ENCODE measurements around the gene C6orf132. TPM values are rescaled to one million over a fixed set of nuclear protein-coding genes. Genes with fewer than 3 reads are reported as not detected.

Gene C6orf132, protein sequence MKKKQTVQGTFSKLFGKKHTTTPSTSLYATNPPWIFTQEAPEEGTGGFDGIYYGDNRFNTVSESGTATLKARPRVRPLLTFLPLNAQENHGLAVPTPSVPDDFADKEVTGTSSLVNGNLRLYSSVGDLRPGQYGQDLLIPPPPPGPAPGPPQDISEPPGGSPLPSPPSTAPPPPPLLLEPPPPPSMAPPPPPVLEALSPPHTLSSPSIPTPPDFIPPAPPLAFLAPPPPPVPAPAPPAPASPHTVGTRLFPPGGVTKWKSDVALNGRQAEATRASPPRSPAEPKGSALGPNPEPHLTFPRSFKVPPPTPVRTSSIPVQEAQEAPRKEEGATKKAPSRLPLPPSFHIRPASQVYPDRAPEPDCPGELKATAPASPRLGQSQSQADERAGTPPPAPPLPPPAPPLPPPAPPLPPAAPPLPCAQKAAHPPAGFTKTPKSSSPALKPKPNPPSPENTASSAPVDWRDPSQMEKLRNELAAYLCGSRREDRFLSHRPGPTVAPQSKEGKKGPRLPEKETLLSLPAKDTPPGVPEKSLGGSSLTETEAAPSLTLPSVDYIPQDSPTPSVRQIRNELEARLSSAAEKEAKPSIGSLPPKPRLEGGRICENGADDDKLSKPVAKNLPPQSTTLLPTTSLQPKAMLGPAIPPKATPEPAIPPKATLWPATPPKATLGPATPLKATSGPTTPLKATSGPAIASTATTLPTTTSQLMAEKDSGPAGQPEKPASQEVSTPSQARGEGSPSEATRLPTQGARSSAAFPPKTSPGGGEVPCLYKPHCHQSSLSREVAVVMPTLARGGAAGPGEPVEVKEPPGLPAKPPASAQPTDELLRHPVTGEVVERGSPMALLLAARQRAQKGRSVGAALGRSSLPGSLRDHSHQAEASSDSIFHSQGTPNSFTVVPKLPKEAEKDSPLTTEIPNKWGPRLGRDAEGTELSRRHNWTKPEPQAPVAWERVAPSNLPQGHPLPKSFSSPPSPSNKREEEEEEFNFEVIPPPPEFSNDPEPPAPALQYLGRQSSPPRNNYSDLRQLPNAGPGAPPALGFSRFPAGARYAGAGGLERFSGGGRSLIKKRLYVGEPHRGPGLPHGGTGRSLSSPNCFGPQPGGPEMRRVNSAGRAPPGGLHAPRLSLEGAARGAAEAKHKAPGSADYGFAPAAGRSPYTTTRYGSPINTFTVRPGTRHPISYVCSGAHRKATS
- 0.72 and 1.1 TPM in 2 replicates for total RNA-seq (2012; rRNA removed)
- 1.7 and 1.8 TPM in 2 replicates for polyA plus RNA-seq (2012; rRNA removed)
- 1.6 and 1.7 TPM in 2 replicates for polyA plus RNA-seq (2012; cell fraction: cytosol; rRNA removed)
- 3.0 and 3.3 TPM in 2 replicates for polyA plus RNA-seq (2012; cell fraction: nucleus; rRNA removed; ENCODE audit: low replicate concordance)
- percentile 48 among the genes with signal in this experiment for Bru-seq, nascent RNA
- percentile 46 among the genes with signal in this experiment for BruChase-seq, experiment 1, labeled RNA remaining after a 6-hour chase
- percentile 35 among the genes with signal in this experiment for BruChase-seq, experiment 2, labeled RNA remaining after a 2-hour chase
- long read RNA-seq, partial matches to known transcripts: 1 of 2 reads
- long read RNA-seq, other reads (novel, unspliced or antisense): 1 of 2 reads

DNA sequence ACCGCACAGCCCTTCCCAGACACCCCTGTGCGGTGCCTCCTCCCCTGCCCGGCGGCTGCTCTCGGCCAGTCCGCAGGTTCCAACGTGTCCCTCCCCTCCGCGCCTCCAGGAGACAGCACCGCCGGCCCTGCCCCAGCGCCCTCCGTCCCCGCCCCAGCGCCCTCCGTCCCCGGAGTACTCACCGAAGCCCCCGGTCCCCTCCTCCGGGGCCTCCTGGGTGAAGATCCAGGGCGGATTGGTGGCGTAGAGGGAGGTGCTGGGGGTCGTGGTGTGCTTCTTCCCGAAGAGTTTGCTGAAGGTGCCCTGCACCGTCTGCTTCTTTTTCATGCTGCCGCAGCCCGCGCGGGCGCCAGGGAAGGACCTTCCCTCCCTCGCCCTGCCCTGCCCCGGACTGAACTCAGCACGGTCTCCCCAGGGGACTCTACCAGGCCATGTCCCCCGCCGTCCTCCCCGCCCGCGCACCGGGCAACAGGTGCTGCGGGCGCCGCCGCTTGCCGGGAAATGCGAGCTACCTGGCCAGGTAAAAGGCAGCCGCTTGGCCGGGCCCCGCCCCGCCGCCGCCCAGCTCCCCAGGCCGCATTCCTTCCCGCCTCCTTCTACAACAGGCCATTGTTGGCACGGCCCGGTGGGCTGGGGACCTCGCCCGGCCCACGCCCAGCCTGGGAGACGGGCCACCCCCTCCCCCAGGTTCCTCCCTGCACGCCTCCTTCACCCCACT is at the start of gene C6orf132:
Gene C6orf132, minus strand, starts transcription at position 503 of the 718 bp plus-strand sequence. Its CDS starts 176 bp downstream, at position 327.
- Histone ChIP-seq H3K27me3 (ENCODE audit: control insufficient read depth, insufficient read depth, low read length) (no peaks in the 10 kb centered on the region), H2BK20ac (ENCODE audit: low read depth, low read length) (peak within 1 kb of the TSS; percentile 80), H3K9me3 (ENCODE audit: control insufficient read depth, insufficient read depth, low read length) (no peaks in the 10 kb centered on the region), H3K9me1 (ENCODE audit: insufficient read depth, low read length) (peaks cover 26% of the 10 kb centered on the region), H2AK9ac (replicated peaks; ENCODE audit: low read depth, low read length, poor library complexity) (peak within 1 kb of the TSS; percentile 99), H2BK5ac (ENCODE audit: low read depth, low read length, poor library complexity, severe bottlenecking) (peak within 1 kb of the TSS; percentile 90), H2AFZ (replicated peaks; ENCODE audit: low read length, poor library complexity) (peak within 1 kb of the TSS; percentile 94), H2BK15ac (ENCODE audit: low read depth, low read length) (peak within 1 kb of the TSS; percentile 99; the same call in 2 of the 3 replicates), H3K14ac (replicated peaks; ENCODE audit: low read depth, low read length) (peak within 1 kb of the TSS; percentile 98), H3K4me1 (ENCODE audit: control insufficient read depth, insufficient read depth, low read length) (peaks cover 17% of the 10 kb centered on the region), H3K4me2 (ENCODE audit: low read depth, low read length) (peak within 1 kb of the TSS; percentile 83), H3K56ac (ENCODE audit: extremely low read depth, insufficient read depth, low read length) (peak within 1 kb of the TSS; percentile 91), H3K27ac (ENCODE audit: insufficient read depth, low read length) (peak within 1 kb of the TSS; percentile 95), H4K5ac (ENCODE audit: low read depth, low read length) (peak within 1 kb of the TSS; percentile 91), H3K4me3 (ENCODE audit: insufficient read depth, low read depth, low read length) (peak within 1 kb of the TSS; percentile 49), H4K91ac (ENCODE audit: insufficient read depth, low read depth, low read length) (peak within 1 kb of the TSS; percentile 98), H3K9ac (ENCODE audit: low read depth, low read length) (peak within 1 kb of the TSS; percentile 86), H3K36me3 (ENCODE audit: control insufficient read depth, insufficient read depth, low read length) (no peaks in the 10 kb centered on the region), H2BK120ac (ENCODE audit: low read depth, low read length) (peak within 1 kb of the TSS; percentile 93), H4K8ac (ENCODE audit: low read depth in 2 of 2, low read length in 2 of 2) (peak within 1 kb of the TSS; percentile 95 to 98), H3K23ac (ENCODE audit: low read depth, low read length) (peak within 1 kb of the TSS; percentile 98), H3K4ac (ENCODE audit: low read depth, low read length) (peak within 1 kb of the TSS; percentile 98), H2AK5ac (ENCODE audit: low read depth, low read length) (peak within 1 kb of the TSS; percentile 99), H3K18ac (ENCODE audit: low read depth, low read length) (peak within 1 kb of the TSS; percentile 96), H3K79me1 (ENCODE audit: low read depth in 1 of 2, low read length in 2 of 2) (peaks cover 0 to 50% of the 10 kb centered on the region in 2 experiments; a peak in 2 of 4 replicates), H4K20me1 (ENCODE audit: insufficient read depth, low read length) (no peaks in the 10 kb centered on the region)
- intact Hi-C loops (cut with micrococcal nuclease) (no loop called here), in situ Hi-C loops (cut with MboI; ENCODE audit: low sequenced_read_pairs) (no loop called here), dilution Hi-C loops (cut with HindIII; ENCODE audit: low sequenced_read_pairs, unreplicated experiment) (no loop called here)
- POLR2A ChIA-PET (ENCODE audit: unreplicated experiment): no interaction called here
- DNase-seq: no peak
- 1% methylated on average over 12 of the region's 60 CpGs; no CpG with 5 or more reads in 1 of the 2 experiments for WGBS, 2 experiments (ENCODE audit: extremely low coverage in 2 of 2, insufficient read length in 1 of 2)
- BruUV-seq (replicated peaks): no TSS peak
- CTCF ChIA-PET: interaction anchor here (0.6 kb wide), 1 partner anchor 31 kb away, joined by 3 read pairs; no protein-coding TSS in a partner anchor
- ATAC-seq (ENCODE audit: low read depth): peak; percentile 48
- TF ChIP-seq, protein P1, sequence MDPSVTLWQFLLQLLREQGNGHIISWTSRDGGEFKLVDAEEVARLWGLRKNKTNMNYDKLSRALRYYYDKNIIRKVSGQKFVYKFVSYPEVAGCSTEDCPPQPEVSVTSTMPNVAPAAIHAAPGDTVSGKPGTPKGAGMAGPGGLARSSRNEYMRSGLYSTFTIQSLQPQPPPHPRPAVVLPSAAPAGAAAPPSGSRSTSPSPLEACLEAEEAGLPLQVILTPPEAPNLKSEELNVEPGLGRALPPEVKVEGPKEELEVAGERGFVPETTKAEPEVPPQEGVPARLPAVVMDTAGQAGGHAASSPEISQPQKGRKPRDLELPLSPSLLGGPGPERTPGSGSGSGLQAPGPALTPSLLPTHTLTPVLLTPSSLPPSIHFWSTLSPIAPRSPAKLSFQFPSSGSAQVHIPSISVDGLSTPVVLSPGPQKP (IDR thresholded peaks at IDR 0.05; ENCODE audit: borderline replicate concordance, low read depth, low read length): no peak
- no peak for TF ChIP-seq POLR2A (IDR thresholded peaks at IDR 0.05; ENCODE audit: low read depth, low read length)
- no peak for TF ChIP-seq SMC3 (IDR thresholded peaks at IDR 0.05; ENCODE audit: low read depth, low read length)
- TF ChIP-seq RFX5 (IDR thresholded peaks at IDR 0.05; ENCODE audit: low read depth, low read length): no peak
- no peak for TF ChIP-seq FOS (IDR thresholded peaks at IDR 0.05; ENCODE audit: low read depth, low read length)
- TF ChIP-seq RCOR1 (IDR thresholded peaks at IDR 0.05; ENCODE audit: insufficient replicate concordance, low read length): no peak
- no peak for TF ChIP-seq NFE2L2 (IDR thresholded peaks at IDR 0.05; ENCODE audit: low read depth, low read length)
- no peak for TF ChIP-seq CEBPB (IDR thresholded peaks at IDR 0.05; ENCODE audit: low read depth, low read length)

Data from IMR-90 (cell line).